Measurements from ENCODE around the gene MAP3K7. TPM values are rescaled to one million over a fixed set of nuclear protein-coding genes. Genes with fewer than 3 reads are reported as not detected.
A peak's percentile ranks its signal among the peaks of the same experiment; 100 is the strongest.

Gene MAP3K7
- total and polyA plus RNA-seq, 11 donors, result 9.6 to 26.1 (median 18.0) TPM

GRCh38 chr6:90583836-90584481 is 2.9 kb downstream of the MAP3K7 start:
- no peaks in the 10 kb centered on the region for H3K27me3 ChIP-seq
- H3K9me3 ChIP-seq, result no peaks in the 10 kb centered on the region
- no peak for DNase-seq
- peaks cover 8 to 59% (median 41%) of the 10 kb centered on the region in 12 donors for H3K4me1 ChIP-seq
- TF ChIP-seq CTCF (IDR thresholded peaks at IDR 0.05) (no peak), POLR2A (IDR thresholded peaks at IDR 0.05) (no peak)
- H3K4me3 ChIP-seq, result no peak overlapping the region
- no peak overlapping the region for H3K27ac ChIP-seq
- intact Hi-C loops (cut with DNase I), result no loop called here
- no peak for ATAC-seq
- no peaks in the 10 kb centered on the region for H3K36me3 ChIP-seq

- ATAC-seq (no peak), DNase-seq (no peak)
- Histone ChIP-seq H3K27ac (no peak overlapping the region), H3K36me3 (peaks cover 0 to 4% (median 0%) of the 10 kb centered on the region in 9 donors), H3K9me3 (no peaks in the 10 kb centered on the region), H3K4me3 (no peak overlapping the region), H3K4me1 (peaks cover 8 to 65% (median 44%) of the 10 kb centered on the region in 12 donors), H3K27me3 (no peaks in the 10 kb centered on the region)
- TF ChIP-seq CTCF (IDR thresholded peaks at IDR 0.05), result no peak
- TF ChIP-seq POLR2A (IDR thresholded peaks at IDR 0.05), result no peak
- intact Hi-C loops (cut with DNase I), result no loop called here
- 96 to 99% (median 97%) methylated on average over 2 of the region's 2 CpGs for WGBS, 4 donors
These were observed 3.6 kb downstream of the MAP3K7 start for GRCh38 chr6:90583179-90583835.

GRCh38 chr6:90581146-90581545 is 5.7 kb downstream of the MAP3K7 start:
- intact Hi-C loops (cut with DNase I), result no loop called here
- Histone ChIP-seq H3K4me3 (no peak overlapping the region), H3K27me3 (no peaks in the 10 kb centered on the region), H3K27ac (peak overlapping the region in 1 of 12 donors; percentile 1), H3K9me3 (no peaks in the 10 kb centered on the region), H3K4me1 (peaks cover 8 to 63% (median 39%) of the 10 kb centered on the region in 12 donors), H3K36me3 (peaks cover 0 to 12% (median 3%) of the 10 kb centered on the region in 9 donors)
- TF ChIP-seq POLR2A (IDR thresholded peaks at IDR 0.05), result no peak
- TF ChIP-seq CTCF (IDR thresholded peaks at IDR 0.05), result no peak
- WGBS, 4 donors, result 56 to 79% (median 62%) methylated on average over 1 of the region's 1 CpG
- ATAC-seq, result no peak
- no peak for DNase-seq

GRCh38 chr6:90578894-90579549 is 7.8 kb downstream of the MAP3K7 start:
- 51 to 84% (median 63%) methylated on average over 1 of the region's 1 CpG for WGBS, 4 donors
- Histone ChIP-seq H3K9me3 (no peaks in the 10 kb centered on the region), H3K27me3 (no peaks in the 10 kb centered on the region), H3K4me3 (no peak overlapping the region), H3K4me1 (peaks cover 0 to 55% (median 22%) of the 10 kb centered on the region in 12 donors), H3K36me3 (peaks cover 0 to 14% (median 3%) of the 10 kb centered on the region in 9 donors), H3K27ac (peak overlapping the region in 4 of 12 donors; percentile 5 to 37 (median 15))
- TF ChIP-seq CTCF (IDR thresholded peaks at IDR 0.05), result no peak
- no peak for TF ChIP-seq POLR2A (IDR thresholded peaks at IDR 0.05)
- ATAC-seq (peak in 2 of 4 donors; percentile 56 to 62), DNase-seq (peak in 1 of 5 donors; percentile 22)
- intact Hi-C loops (cut with DNase I), result no loop called here
